A549 treated with Mapracorat at 1 μM for 4 hours (cell line): ENCODE data around the gene TNFRSF18. TPM values are rescaled to one million over a fixed set of nuclear protein-coding genes. Genes with fewer than 3 reads are reported as not detected.

Experiments used
- total RNA-seq: library from RNA; stranded (reverse); fragments of 200-300 nt; extraction: Qiagen RNA extraction; gene quantifications from 5 replicates; pipeline ENCODE4 v1.2.3, GENCODE V29; 2022

The TNFRSF18 gene
- total RNA-seq = 0.15 to 0.25 TPM (median 0.15 TPM) in 3 of 5 replicates, not detected in the others

GRCh38 chr1:1206376-1206965 is at the start of gene TNFRSF18:
TNFRSF18 (minus strand) TSS chr1:1206592; CDS start chr1:1206571, 21 bp downstream.

GRCh38 chr1:1246577-1247340 is 40.4 kb upstream of the TNFRSF18 start, which contains the start of gene C1QTNF12:
C1QTNF12 (minus strand) TSS chr1:1246722; CDS start chr1:1246690, 32 bp downstream.

GRCh38 chr1:1232208-1232795 is 25.9 kb upstream of the TNFRSF18 start, which contains the start of gene B3GALT6:
B3GALT6 (plus strand) TSS chr1:1232237; CDS start chr1:1232279, 42 bp downstream.

GRCh38 chr1:1231400-1232207 is 25.2 kb upstream of the TNFRSF18 start, which contains the start of gene SDF4:
SDF4 (minus strand) TSS chr1:1232001; CDS start chr1:1228772, 3,229 bp downstream.

GRCh38 chr1:1213345-1214265 is 7.2 kb upstream of the TNFRSF18 start, which contains the start of gene TNFRSF4:
TNFRSF4 (minus strand) TSS chr1:1214153; CDS start chr1:1214127, 26 bp downstream.

GRCh38 chr1:1173793-1174415 is 32.5 kb downstream of the TNFRSF18 start, which contains the start of gene TTLL10:
TTLL10 (plus strand) TSS chr1:1173880; CDS start chr1:1179216, 5,336 bp downstream.

Other genes starting within 250 kb of the TNFRSF18 start
- 68.0 to 91.8 TPM (median 81.8 TPM) in 5 replicates for gene NOC2L, start 247.3 kb downstream of the TNFRSF18 start, total RNA-seq
- gene KLHL17, start 246.0 kb downstream of the TNFRSF18 start, total RNA-seq = 9.1 to 20.0 TPM (median 16.2 TPM) in 5 replicates
- gene PLEKHN1, start 240.1 kb downstream of the TNFRSF18 start, total RNA-seq = 3.6 to 6.3 TPM (median 5.7 TPM) in 5 replicates
- 0.10 to 0.30 TPM (median 0.14 TPM) in 4 of 5 replicates, not detected in the other for gene PERM1, start 224.5 kb downstream of the TNFRSF18 start, total RNA-seq
- gene HES4, start 206.5 kb downstream of the TNFRSF18 start, total RNA-seq = 22.0 to 73.2 TPM (median 67.5 TPM) in 5 replicates
- 14.5 to 24.2 TPM (median 20.9 TPM) in 5 replicates for gene ISG15, start 193.1 kb downstream of the TNFRSF18 start, total RNA-seq
- gene AGRN, start 186.5 kb downstream of the TNFRSF18 start, total RNA-seq = 70.3 to 123 TPM (median 118 TPM) in 5 replicates
- 0.23 to 0.34 TPM (median 0.27 TPM) in 5 replicates for gene RNF223, start 132.3 kb downstream of the TNFRSF18 start, total RNA-seq
- gene C1orf159, start 90.5 kb downstream of the TNFRSF18 start, total RNA-seq = 9.0 to 15.0 TPM (median 13.5 TPM) in 5 replicates
- gene TTLL10, start 32.7 kb downstream of the TNFRSF18 start, total RNA-seq = not detected in 5 replicates
- 0.11 to 0.19 TPM (median 0.14 TPM) in 3 of 5 replicates, not detected in the others for gene TNFRSF4, start 7.6 kb upstream of the TNFRSF18 start, total RNA-seq
- 101 to 136 TPM (median 127 TPM) in 5 replicates for gene SDF4, start 25.4 kb upstream of the TNFRSF18 start, total RNA-seq
- 9.8 to 19.7 TPM (median 18.1 TPM) in 5 replicates for gene B3GALT6, start 25.6 kb upstream of the TNFRSF18 start, total RNA-seq
- gene C1QTNF12, start 40.1 kb upstream of the TNFRSF18 start, total RNA-seq = 0.80 to 2.0 TPM (median 1.6 TPM) in 5 replicates
- 34.9 to 47.9 TPM (median 46.3 TPM) in 5 replicates for gene UBE2J2, start 67.3 kb upstream of the TNFRSF18 start, total RNA-seq
- gene SCNN1D, start 73.8 kb upstream of the TNFRSF18 start, total RNA-seq = 0.55 to 1.4 TPM (median 1.1 TPM) in 5 replicates
- gene ACAP3, start 101.3 kb upstream of the TNFRSF18 start, total RNA-seq = 7.7 to 20.8 TPM (median 16.8 TPM) in 5 replicates
- gene PUSL1, start 102.0 kb upstream of the TNFRSF18 start, total RNA-seq = 15.3 to 25.8 TPM (median 22.7 TPM) in 5 replicates
- gene INTS11, start 118.1 kb upstream of the TNFRSF18 start, total RNA-seq = 44.9 to 66.1 TPM (median 60.9 TPM) in 5 replicates
- 15.0 to 22.7 TPM (median 22.0 TPM) in 5 replicates for gene CPTP, start 118.2 kb upstream of the TNFRSF18 start, total RNA-seq
- gene TAS1R3, start 124.7 kb upstream of the TNFRSF18 start, total RNA-seq = 0.14 to 0.30 TPM (median 0.16 TPM) in 5 replicates
- gene DVL1, start 142.8 kb upstream of the TNFRSF18 start, total RNA-seq = 38.7 to 77.6 TPM (median 66.9 TPM) in 5 replicates
- gene MXRA8, start 152.0 kb upstream of the TNFRSF18 start, total RNA-seq = 0.19 to 0.46 TPM (median 0.32 TPM) in 4 of 5 replicates, not detected in the other
- 107 to 186 TPM (median 170 TPM) in 5 replicates for gene AURKAIP1, start 168.6 kb upstream of the TNFRSF18 start, total RNA-seq
- gene CCNL2, start 192.7 kb upstream of the TNFRSF18 start, total RNA-seq = 42.1 to 63.9 TPM (median 54.3 TPM) in 5 replicates
- 130 to 166 TPM (median 137 TPM) in 5 replicates for gene MRPL20, start 200.7 kb upstream of the TNFRSF18 start, total RNA-seq
- 0.07 to 0.19 TPM in 2 of 5 replicates, not detected in the others for gene ANKRD65, start 214.7 kb upstream of the TNFRSF18 start, total RNA-seq
- 3.6 to 14.7 TPM (median 14.1 TPM) in 5 replicates for gene VWA1, start 229.1 kb upstream of the TNFRSF18 start, total RNA-seq
- gene ATAD3C, start 243.1 kb upstream of the TNFRSF18 start, total RNA-seq = not detected in 5 replicates